A172 (cell line): Measurements from ENCODE around the gene TSPAN2. TPM values are rescaled to one million over a fixed set of nuclear protein-coding genes. Genes with fewer than 3 reads are reported as not detected.

ENCODE experiments used
- DNase-seq: peaks from one replicate; pipeline ENCODE4 v3.0.0-alpha.2; 2015; ENCODE audit warnings: low spot score
- total RNA-seq: library from RNA; depleted of rRNA; stranded (reverse); fragments of >200 nt; shearing (Covaris generic); gene quantifications from 2 replicates; pipeline ENCODE4 v1.2.3, GENCODE V29; 2014

The TSPAN2 gene
- total RNA-seq, 1 experiment from 2014 or later: 3.2 TPM

GRCh38 chr1:115113766-115114165 lies 24.5 kb upstream of the TSPAN2 start:
- DNase-seq: no peak

- DNase-seq: no peak
These were observed 23.4 kb upstream of the TSPAN2 start for GRCh38 chr1:115112496-115113375.

- DNase-seq: no peak
These were observed 18.4 kb upstream of the TSPAN2 start for GRCh38 chr1:115107516-115108260.

GRCh38 chr1:115105831-115106230 lies 16.5 kb upstream of the TSPAN2 start:
- no peak for DNase-seq

- DNase-seq: no peak
These were observed 10.4 kb upstream of the TSPAN2 start for GRCh38 chr1:115099693-115100050.

- DNase-seq: peak; percentile 53
These were observed 9.8 kb upstream of the TSPAN2 start for GRCh38 chr1:115098979-115099692.

- DNase-seq: no peak
These were observed 2.9 kb upstream of the TSPAN2 start for GRCh38 chr1:115092175-115092574.

- DNase-seq: no peak
These were observed 2.3 kb upstream of the TSPAN2 start for GRCh38 chr1:115091572-115091971.

- DNase-seq: no peak
These were observed 1.7 kb upstream of the TSPAN2 start for GRCh38 chr1:115090956-115091355.

GRCh38 chr1:115090540-115090939 lies 1.2 kb upstream of the TSPAN2 start:
- DNase-seq: no peak

GRCh38 chr1:115090186-115090490 lies 835 bp upstream of the TSPAN2 start:
- no peak for DNase-seq

- DNase-seq: no peak
These were observed 358 bp downstream of the TSPAN2 start for GRCh38 chr1:115088871-115089419.

- DNase-seq: no peak
These were observed 1.1 kb downstream of the TSPAN2 start for GRCh38 chr1:115088115-115088778.

GRCh38 chr1:115086176-115086830 lies 3.0 kb downstream of the TSPAN2 start:
- DNase-seq: no peak

GRCh38 chr1:115084902-115085511 lies 4.3 kb downstream of the TSPAN2 start:
- no peak for DNase-seq

- no peak for DNase-seq
These were observed 6.4 kb downstream of the TSPAN2 start for GRCh38 chr1:115082949-115083348.

GRCh38 chr1:115078708-115079107 lies 10.6 kb downstream of the TSPAN2 start:
- DNase-seq: no peak

GRCh38 chr1:115077984-115078330 lies 11.3 kb downstream of the TSPAN2 start:
- DNase-seq: no peak

GRCh38 chr1:115077286-115077983 lies 11.9 kb downstream of the TSPAN2 start:
- DNase-seq: no peak

GRCh38 chr1:115076384-115076915 lies 12.9 kb downstream of the TSPAN2 start:
- DNase-seq: no peak
